ENCODE measurements around the gene TUT4.

TUT4 gene

DNA sequence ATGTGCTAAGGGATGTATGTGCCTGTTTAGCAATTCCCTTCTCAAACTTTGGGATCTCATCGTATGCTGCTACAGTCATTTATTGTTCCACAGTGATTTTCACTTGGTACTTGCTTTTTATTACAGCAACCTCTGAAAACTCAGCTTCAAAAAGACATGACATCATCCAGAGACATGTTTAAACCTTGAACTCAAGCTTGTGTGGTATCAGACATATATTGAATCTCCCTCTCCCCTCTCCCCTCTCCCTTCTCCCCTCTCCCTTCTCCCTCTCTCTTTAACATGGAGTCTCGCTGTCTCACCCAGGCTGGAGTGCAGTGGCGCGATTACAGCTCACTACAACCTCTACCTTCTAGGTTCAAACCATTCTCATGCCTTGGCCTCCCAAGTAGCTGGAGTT, 19.5 kb upstream of the TUT4 start:
- no peak for DNase-seq

- no peak for DNase-seq
These were observed 18.9 kb upstream of the TUT4 start for GRCh38 chr1:52571783-52572182.

- no peak for DNase-seq
These were observed 16.7 kb upstream of the TUT4 start for GRCh38 chr1:52569449-52570210.

- DNase-seq = no peak
These were observed 15.1 kb upstream of the TUT4 start for GRCh38 chr1:52567943-52568342.

GRCh38 chr1:52562766-52563165, 9.9 kb upstream of the TUT4 start:
- DNase-seq = no peak

DNA sequence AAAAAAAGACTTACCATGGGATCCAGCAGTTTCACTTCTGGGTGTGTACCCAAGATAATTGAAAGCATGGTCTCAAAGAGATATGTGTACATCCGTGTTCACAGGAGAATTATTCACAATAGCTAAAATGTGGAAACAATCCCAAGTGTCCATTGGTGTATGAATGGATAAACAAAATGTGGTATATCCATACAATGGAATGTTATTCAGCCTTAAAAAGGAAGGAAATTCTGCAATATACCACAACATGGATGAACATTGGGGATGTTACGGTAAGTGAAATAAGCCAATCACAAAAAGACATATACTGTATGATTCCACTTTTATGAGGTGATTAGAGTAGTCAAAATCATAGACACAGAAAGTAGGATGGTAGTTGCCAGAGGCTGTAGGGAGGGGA, 7.0 kb upstream of the TUT4 start:
- no peak for DNase-seq

GRCh38 chr1:52558941-52559340, 6.0 kb upstream of the TUT4 start:
- DNase-seq = no peak

GRCh38 chr1:52556641-52557360, 3.9 kb upstream of the TUT4 start:
- no peak for DNase-seq

- DNase-seq = no peak
These were observed 1.9 kb upstream of the TUT4 start for GRCh38 chr1:52554756-52555155.

DNA sequence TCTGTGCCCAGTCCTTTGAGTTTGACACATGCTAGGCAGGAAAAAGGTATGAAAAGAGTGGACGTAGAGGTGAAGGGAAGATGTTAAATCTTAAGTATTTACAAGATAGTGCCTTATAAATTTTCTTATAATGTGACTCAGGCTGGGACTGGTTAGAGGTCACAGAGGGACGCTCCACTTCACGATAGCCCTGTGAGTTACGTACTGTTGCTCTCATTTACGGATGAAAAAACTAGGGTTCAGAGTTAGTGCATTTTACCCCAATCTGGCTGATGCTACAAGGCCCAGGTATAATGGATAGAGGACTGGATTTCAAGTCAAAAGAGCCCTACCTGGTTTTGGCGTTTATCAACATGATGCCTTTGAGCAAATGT, 1.4 kb upstream of the TUT4 start:
- DNase-seq = no peak

- peak; percentile 84 for DNase-seq
These were observed 722 bp upstream of the TUT4 start for GRCh38 chr1:52553362-52554266.

DNA sequence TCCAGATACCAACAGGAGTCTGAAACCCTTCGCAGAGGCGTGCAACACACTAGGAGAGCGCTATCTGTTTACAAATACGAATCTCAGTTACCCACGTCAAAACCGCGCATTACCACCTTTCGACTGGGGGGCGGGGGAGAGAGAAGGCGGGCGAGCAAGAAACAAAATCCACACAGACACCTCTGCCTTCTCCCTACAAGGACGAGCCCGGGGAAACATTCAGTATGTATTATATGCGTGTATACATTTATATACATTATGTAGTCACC, 722 bp downstream of the TUT4 start:
- DNase-seq = peak; percentile 10

GRCh38 chr1:52551507-52552235, 1.2 kb downstream of the TUT4 start:
- no peak for DNase-seq

DNA sequence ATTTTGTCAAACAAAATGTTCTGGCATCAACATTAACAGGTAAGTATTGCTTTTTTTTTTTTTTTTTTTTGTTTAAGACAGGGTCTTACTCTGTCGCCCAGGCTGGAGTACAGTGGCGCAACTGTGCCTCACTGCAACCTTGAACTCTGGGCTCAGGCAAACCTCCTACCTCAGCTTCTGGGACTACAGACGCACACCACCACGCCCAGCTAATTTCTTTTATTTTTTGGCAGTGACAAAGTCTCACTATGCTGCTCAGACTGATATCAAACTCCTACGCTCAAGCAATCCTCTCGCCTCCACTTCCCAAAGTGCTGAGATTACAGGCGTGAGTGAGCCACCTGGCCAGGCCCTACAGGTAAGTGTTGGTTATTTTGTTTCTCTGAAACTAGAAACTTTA, 2.4 kb downstream of the TUT4 start:
- no peak for DNase-seq

DNA sequence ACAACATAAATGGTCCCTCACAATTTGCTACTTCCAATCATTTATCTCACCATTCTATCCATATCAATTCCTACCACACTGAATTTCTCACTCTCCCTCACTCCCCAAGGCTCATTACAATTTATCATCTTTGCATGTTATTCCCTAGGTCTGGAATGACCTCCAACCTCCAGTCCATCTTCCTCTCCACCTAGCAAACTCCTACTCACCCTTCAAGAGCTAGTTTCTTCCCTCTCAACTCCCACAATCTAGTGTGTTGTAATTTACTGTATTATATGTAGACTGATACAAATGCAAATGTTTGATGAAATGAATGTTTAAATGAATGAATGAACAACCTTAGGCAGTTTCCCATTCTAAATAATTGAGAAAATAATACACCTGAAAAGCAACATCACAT, 3.6 kb downstream of the TUT4 start:
- no peak for DNase-seq

- DNase-seq = no peak
These were observed 6.0 kb downstream of the TUT4 start for GRCh38 chr1:52546852-52547251.

GRCh38 chr1:52544665-52545525, 8.0 kb downstream of the TUT4 start:
- no peak for DNase-seq

- DNase-seq = no peak
These were observed 10.7 kb downstream of the TUT4 start for GRCh38 chr1:52542085-52542688.

DNA sequence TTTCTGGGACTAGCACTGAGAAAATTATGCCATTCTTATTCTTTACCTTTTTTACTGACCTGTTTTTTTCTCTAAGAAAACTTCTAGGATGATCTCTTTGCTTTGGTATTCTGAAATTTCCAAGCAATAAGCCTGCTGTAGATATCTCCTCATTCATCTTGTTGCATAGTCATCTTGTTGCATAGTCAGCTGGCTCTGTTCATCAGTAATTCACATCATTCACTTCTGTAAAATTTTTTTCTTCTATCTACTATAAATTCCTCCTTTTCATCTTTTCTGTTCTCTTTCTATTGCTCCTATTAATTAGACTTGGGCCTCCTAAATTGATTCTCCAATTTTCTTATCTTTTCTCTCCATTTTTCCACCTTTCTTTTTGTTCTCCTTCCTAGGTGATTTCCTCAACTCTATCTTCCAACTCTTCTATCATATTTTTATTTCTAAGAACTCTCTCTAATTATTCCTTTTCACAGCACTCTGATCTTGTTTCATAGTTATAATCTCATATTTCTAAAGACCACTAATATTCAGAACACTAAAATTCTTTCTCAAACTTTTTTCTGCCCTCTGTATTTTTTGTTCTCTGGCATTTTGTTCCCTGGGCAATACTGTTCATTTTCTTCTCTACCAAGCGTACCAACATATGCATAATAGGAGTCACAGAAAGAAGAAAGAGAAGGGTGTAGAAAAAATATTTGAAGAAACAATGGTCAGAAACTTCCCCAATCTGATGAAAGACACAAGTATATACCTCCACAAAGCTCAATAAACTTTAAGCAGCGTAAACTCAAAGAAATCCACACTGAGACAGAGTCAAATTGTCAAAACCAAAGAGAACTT, 17.7 kb downstream of the TUT4 start:
- DNase-seq = no peak

DNA sequence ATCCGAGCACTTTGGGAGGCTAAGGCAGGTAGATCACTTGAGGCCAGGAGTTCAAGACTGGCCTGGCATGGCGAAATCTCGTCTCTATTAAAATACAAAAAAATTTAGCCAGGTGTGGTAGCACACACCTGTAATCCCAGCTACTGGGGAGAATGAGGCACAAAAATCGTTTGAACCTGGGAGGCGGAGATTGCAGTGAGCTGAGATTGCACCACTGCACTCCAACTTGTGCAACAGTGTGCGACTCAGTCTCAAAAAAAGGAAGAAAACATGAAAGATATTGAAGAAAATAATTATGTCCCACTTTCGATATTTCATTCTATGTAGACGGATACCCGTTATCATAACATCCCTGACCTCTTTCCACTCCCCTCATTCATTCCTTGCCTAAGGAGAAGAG, 19.2 kb downstream of the TUT4 start:
- DNase-seq = no peak

All from T1000 (cell line).